Measurements from ENCODE around the gene NOG.

Gene NOG

DNA sequence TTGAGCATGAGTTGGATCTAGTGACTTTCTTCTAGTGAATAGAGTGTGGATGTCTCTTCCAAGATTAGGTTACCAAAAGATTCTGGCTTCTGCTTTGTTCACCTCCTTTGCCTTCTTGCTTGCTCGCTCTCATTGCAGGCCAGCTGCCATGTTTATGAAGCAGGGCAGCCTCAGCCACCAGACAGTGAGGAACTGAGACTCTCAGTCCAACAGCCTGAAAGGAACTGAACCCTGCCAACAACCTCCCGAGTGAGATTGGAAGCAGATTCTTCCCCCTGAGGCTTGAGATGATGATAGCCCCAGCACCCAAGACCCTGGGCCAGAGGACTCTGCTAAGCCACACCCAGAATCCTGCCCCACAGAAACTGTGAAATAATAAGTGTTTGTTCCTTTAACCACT lies 48.4 kb downstream of the NOG start:
- DNase-seq (ENCODE audit: extremely low read depth, low read depth) = no peak
- TF ChIP-seq, protein P1, sequence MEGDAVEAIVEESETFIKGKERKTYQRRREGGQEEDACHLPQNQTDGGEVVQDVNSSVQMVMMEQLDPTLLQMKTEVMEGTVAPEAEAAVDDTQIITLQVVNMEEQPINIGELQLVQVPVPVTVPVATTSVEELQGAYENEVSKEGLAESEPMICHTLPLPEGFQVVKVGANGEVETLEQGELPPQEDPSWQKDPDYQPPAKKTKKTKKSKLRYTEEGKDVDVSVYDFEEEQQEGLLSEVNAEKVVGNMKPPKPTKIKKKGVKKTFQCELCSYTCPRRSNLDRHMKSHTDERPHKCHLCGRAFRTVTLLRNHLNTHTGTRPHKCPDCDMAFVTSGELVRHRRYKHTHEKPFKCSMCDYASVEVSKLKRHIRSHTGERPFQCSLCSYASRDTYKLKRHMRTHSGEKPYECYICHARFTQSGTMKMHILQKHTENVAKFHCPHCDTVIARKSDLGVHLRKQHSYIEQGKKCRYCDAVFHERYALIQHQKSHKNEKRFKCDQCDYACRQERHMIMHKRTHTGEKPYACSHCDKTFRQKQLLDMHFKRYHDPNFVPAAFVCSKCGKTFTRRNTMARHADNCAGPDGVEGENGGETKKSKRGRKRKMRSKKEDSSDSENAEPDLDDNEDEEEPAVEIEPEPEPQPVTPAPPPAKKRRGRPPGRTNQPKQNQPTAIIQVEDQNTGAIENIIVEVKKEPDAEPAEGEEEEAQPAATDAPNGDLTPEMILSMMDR (IDR thresholded peaks at IDR 0.05; ENCODE audit: low read depth, low read length) = no peak

DNA sequence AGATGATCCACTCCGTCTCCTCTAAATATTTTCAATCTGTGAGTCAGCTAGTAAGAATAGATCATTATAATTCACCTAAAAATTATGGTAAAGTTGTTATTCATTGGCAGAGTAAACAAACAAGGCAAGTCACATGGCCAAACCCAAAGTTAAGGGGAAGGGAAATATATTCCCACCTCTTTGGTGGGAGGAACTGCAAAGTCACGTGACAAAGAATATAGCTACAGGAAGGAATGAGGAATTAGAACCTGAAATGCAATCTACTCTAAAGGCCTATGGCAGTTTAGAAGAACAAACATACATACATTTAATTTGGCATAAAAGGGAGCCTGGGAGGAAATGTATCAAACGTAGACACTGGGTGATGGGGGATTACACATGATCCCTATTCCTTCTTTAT lies 48.9 kb downstream of the NOG start:
- TF ChIP-seq, protein P1 (IDR thresholded peaks at IDR 0.05; ENCODE audit: low read depth, low read length) = no peak
- no peak for DNase-seq (ENCODE audit: extremely low read depth, low read depth)
